Neural crest cell (in vitro differentiated cells): Measurements from ENCODE around the gene SLC46A3. TPM values are rescaled to one million over a fixed set of nuclear protein-coding genes. Genes with fewer than 3 reads are reported as not detected.
"Not testable (repeated sequence)": the region's sequence is repeated elsewhere in the genome, so short reads cannot be mapped to it uniquely, and the experiment has no call there.

Experiments
- DNase-seq: peaks from one replicate; pipeline ENCODE4 v3.0.0; 2021; ENCODE audit warnings: low read depth, mixed read lengths, low spot score
- H3K27ac Mint-ChIP-seq: one replicate; pipeline ENCODE4 v1.8.0; 2021; ENCODE audit warnings: mild to moderate bottlenecking, mixed read lengths; ENCODE audit not compliant: unreplicated experiment
- H3K27me3 Mint-ChIP-seq: 2 replicates; pipeline ENCODE4 v1.8.0; 2021; ENCODE audit warnings: low read depth, mild to moderate bottlenecking, mixed read lengths
- H3K36me3 Mint-ChIP-seq: 2 replicates; pipeline ENCODE4 v1.8.0; 2021; ENCODE audit warnings: low read depth, mild to moderate bottlenecking, mixed read lengths
- H3K4me1 Mint-ChIP-seq: 2 replicates; pipeline ENCODE4 v1.8.0; 2021; ENCODE audit warnings: mixed read lengths
- H3K4me3 Mint-ChIP-seq: one replicate; pipeline ENCODE4 v1.8.0; 2021; ENCODE audit warnings: mild to moderate bottlenecking, mixed read lengths
- H3K9me3 Mint-ChIP-seq: 2 replicates; pipeline ENCODE4 v1.8.0; 2021; ENCODE audit warnings: mixed read lengths
- total RNA-seq: library from RNA; stranded (reverse); gene quantifications from 2 replicates; pipeline ENCODE4 v1.2.1, GENCODE V29; 2021
- TF ChIP-seq, protein P1 (sequence below): fragments of 200-600 bp; sonication (generic); conservative IDR thresholded peaks from 2 replicates; pipeline ENCODE4 v1.5.0; 2021; ENCODE audit warnings: antibody characterized with exemption, mild to moderate bottlenecking

SLC46A3 gene
- total RNA-seq, 1 donor from 2014 or later: 0.75 TPM

DNA sequence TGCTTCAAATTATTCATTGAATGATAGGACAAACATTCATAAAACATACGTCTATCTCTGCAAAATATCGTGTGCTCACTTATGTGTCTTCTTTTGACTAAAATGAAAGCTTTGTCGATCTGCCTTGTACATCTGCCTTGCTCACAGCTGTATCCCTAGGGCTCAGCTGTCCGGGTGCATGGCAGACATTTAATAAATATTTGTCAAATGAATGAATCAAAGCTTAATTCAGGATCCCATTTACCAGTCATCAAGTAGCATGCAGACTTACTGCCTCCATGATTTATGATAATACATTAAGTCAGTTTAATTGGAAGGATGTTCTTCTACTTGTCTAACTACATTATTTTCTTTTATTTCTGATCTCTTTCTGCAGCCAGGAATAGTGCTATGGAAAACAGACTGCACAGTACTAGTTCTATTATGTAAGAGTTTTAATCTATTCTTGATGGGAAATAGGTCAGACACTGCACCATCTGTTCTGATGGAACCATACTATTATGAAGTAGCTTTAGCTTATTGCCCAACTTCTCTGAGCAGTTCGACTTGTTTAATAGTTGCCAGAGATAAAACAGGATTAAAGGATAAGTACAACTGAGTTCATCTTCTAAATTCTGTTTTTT is 13.2 kb downstream of the SLC46A3 start:
- DNase-seq: no peak
- Mint-ChIP-seq H3K4me1 (no peaks in the 10 kb centered on the region), H3K9me3 (no peaks in the 10 kb centered on the region), H3K27ac (no peak overlapping the region), H3K4me3 (no peak overlapping the region), H3K36me3 (no peaks in the 10 kb centered on the region), H3K27me3 (no peaks in the 10 kb centered on the region)
- TF ChIP-seq, protein P1, sequence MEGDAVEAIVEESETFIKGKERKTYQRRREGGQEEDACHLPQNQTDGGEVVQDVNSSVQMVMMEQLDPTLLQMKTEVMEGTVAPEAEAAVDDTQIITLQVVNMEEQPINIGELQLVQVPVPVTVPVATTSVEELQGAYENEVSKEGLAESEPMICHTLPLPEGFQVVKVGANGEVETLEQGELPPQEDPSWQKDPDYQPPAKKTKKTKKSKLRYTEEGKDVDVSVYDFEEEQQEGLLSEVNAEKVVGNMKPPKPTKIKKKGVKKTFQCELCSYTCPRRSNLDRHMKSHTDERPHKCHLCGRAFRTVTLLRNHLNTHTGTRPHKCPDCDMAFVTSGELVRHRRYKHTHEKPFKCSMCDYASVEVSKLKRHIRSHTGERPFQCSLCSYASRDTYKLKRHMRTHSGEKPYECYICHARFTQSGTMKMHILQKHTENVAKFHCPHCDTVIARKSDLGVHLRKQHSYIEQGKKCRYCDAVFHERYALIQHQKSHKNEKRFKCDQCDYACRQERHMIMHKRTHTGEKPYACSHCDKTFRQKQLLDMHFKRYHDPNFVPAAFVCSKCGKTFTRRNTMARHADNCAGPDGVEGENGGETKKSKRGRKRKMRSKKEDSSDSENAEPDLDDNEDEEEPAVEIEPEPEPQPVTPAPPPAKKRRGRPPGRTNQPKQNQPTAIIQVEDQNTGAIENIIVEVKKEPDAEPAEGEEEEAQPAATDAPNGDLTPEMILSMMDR: no peak

- H3K9me3 Mint-ChIP-seq: no peaks in the 10 kb centered on the region
- no peaks in the 10 kb centered on the region for H3K36me3 Mint-ChIP-seq
- no peaks in the 10 kb centered on the region for H3K4me1 Mint-ChIP-seq
- H3K27ac Mint-ChIP-seq: no peak overlapping the region
- DNase-seq: no peak
- H3K27me3 Mint-ChIP-seq: no peaks in the 10 kb centered on the region
- TF ChIP-seq, protein P1: no peak
- no peak overlapping the region for H3K4me3 Mint-ChIP-seq
Measured at GRCh38 chr13:28704919-28705318, 13.9 kb downstream of the SLC46A3 start.

GRCh38 chr13:28704282-28704681 is 14.5 kb downstream of the SLC46A3 start:
- TF ChIP-seq, protein P1: no peak
- no peaks in the 10 kb centered on the region for H3K36me3 Mint-ChIP-seq
- no peak overlapping the region for H3K4me3 Mint-ChIP-seq
- no peaks in the 10 kb centered on the region for H3K4me1 Mint-ChIP-seq
- H3K9me3 Mint-ChIP-seq: no peaks in the 10 kb centered on the region
- no peak overlapping the region for H3K27ac Mint-ChIP-seq
- no peaks in the 10 kb centered on the region for H3K27me3 Mint-ChIP-seq
- no peak for DNase-seq

GRCh38 chr13:28699246-28699645 is 19.5 kb downstream of the SLC46A3 start:
- Mint-ChIP-seq H3K36me3 (no peaks in the 10 kb centered on the region), H3K4me1 (no peaks in the 10 kb centered on the region), H3K9me3 (no peaks in the 10 kb centered on the region), H3K4me3 (no peak overlapping the region), H3K27ac (no peak overlapping the region), H3K27me3 (peaks cover 10% of the 10 kb centered on the region)
- TF ChIP-seq, protein P1: no peak
- no peak for DNase-seq

GRCh38 chr13:28697441-28697840 is 21.3 kb downstream of the SLC46A3 start:
- DNase-seq: no peak
- H3K27ac Mint-ChIP-seq: no peak overlapping the region
- TF ChIP-seq, protein P1: no peak
- no peaks in the 10 kb centered on the region for H3K4me1 Mint-ChIP-seq
- H3K9me3 Mint-ChIP-seq: peaks cover 3% of the 10 kb centered on the region
- no peaks in the 10 kb centered on the region for H3K36me3 Mint-ChIP-seq
- no peak overlapping the region for H3K4me3 Mint-ChIP-seq
- H3K27me3 Mint-ChIP-seq: peaks cover 13% of the 10 kb centered on the region

DNA sequence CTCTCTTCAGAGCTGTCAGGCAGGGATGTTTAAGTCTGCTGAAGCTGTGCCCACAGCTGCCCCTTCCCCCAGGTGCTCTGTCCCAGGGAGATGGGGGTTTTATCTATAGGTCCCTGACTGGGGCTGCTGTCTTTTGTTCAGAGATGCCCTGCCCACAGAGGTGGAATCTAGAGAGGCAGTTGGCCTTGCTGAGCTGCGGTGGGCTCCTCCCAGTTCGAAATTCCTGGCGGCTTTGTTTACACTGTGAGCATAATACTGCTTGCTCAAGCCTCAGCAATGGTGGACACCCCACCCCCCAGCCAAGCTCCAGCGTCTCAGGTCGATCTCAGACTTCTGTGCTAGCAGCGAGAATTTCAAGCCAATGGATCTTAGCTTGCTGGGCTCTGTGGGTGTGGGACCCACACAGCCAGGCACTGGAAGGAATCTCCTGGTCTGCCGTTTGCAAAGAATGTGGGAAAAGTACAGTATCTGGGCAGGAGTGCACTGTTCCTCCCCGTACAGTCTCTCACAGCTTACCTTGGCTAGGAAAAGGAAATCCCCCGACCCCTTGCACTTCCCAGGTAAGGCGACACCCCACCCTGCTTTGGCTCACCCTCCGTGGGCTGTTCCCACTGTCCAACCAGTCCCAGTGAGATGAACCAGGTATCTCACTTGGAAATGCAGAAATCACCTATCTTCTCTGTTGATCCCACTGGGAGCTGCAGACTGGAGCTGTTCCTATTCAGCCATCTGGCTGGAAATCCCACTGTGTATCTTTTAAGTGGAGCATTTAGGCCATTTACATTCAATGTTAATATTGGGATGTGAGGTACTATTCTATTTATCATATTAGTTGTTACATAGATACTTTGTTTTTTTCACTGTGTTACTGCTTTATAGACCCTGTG is 24.9 kb downstream of the SLC46A3 start:
- not testable (repeated sequence) for H3K27ac Mint-ChIP-seq, H3K36me3 Mint-ChIP-seq, H3K4me3 Mint-ChIP-seq, DNase-seq, H3K9me3 Mint-ChIP-seq, H3K4me1 Mint-ChIP-seq
- peaks cover 33% of the 10 kb centered on the region for H3K27me3 Mint-ChIP-seq
